ENCODE data around the gene VAMP7.

DNA sequence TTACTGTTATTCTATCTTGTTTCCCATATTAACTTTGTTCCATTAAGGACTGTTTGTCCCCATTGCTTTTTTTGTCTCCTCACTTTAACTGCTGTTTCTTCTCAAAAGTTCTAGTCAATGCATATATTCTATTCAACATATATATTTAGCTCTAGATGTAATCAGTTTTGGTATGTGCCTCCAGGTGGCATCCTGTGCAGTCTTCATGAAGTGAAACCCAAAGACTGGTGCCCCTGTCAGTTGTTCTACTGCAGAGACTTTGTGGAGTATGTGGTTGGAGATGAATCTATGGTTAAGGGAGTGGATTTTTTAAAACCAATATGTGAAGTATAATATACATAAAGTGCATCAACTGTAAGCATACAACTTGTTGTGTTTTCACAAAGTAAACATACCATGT, 57.0 kb downstream of the VAMP7 start:
- TF ChIP-seq ATF7 (IDR thresholded peaks at IDR 0.05; ENCODE audit: low read depth) (no peak), KLF5 (IDR thresholded peaks at IDR 0.05; ENCODE audit: partially characterized antibody) (no peak), RAD21 (IDR thresholded peaks at IDR 0.05; ENCODE audit: insufficient read depth, low read depth, low read length) (no peak), YY1 (IDR thresholded peaks at IDR 0.05; ENCODE audit: low read depth, low read length) (no peak), PML (IDR thresholded peaks at IDR 0.05; ENCODE audit: low read length) (no peak), POLR2A (IDR thresholded peaks at IDR 0.05; ENCODE audit: low read depth, low read length) (no peak), SP1 (IDR thresholded peaks at IDR 0.05; ENCODE audit: low read depth, low read length) (no peak)
- TF ChIP-seq, protein P1, sequence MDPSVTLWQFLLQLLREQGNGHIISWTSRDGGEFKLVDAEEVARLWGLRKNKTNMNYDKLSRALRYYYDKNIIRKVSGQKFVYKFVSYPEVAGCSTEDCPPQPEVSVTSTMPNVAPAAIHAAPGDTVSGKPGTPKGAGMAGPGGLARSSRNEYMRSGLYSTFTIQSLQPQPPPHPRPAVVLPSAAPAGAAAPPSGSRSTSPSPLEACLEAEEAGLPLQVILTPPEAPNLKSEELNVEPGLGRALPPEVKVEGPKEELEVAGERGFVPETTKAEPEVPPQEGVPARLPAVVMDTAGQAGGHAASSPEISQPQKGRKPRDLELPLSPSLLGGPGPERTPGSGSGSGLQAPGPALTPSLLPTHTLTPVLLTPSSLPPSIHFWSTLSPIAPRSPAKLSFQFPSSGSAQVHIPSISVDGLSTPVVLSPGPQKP (IDR thresholded peaks at IDR 0.05; ENCODE audit: low read depth, low read length): no peak
- TF ChIP-seq, protein P2, sequence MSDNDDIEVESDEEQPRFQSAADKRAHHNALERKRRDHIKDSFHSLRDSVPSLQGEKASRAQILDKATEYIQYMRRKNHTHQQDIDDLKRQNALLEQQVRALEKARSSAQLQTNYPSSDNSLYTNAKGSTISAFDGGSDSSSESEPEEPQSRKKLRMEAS (IDR thresholded peaks at IDR 0.05; ENCODE audit: low read depth, low read length): no peak
- TF ChIP-seq, protein P3, sequence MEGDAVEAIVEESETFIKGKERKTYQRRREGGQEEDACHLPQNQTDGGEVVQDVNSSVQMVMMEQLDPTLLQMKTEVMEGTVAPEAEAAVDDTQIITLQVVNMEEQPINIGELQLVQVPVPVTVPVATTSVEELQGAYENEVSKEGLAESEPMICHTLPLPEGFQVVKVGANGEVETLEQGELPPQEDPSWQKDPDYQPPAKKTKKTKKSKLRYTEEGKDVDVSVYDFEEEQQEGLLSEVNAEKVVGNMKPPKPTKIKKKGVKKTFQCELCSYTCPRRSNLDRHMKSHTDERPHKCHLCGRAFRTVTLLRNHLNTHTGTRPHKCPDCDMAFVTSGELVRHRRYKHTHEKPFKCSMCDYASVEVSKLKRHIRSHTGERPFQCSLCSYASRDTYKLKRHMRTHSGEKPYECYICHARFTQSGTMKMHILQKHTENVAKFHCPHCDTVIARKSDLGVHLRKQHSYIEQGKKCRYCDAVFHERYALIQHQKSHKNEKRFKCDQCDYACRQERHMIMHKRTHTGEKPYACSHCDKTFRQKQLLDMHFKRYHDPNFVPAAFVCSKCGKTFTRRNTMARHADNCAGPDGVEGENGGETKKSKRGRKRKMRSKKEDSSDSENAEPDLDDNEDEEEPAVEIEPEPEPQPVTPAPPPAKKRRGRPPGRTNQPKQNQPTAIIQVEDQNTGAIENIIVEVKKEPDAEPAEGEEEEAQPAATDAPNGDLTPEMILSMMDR (IDR thresholded peaks at IDR 0.05 in 2 of 3, conservative IDR thresholded peaks at IDR 0.05 in 1 of 3; ENCODE audit: control insufficient read depth in 2 of 3, extremely low read depth in 1 of 3, insufficient read depth in 1 of 3, low read depth in 3 of 3, low read length in 3 of 3): no peak

Measured in GM12878 (cell line).